ENCODE measurements around the gene CTTN. TPM values are rescaled to one million over a fixed set of nuclear protein-coding genes. Genes with fewer than 3 reads are reported as not detected.
"Not testable (repeated sequence)": the region's sequence is repeated elsewhere in the genome, so short reads cannot be mapped to it uniquely, and the experiment has no call there.

CTTN gene
- total and polyA plus RNA-seq, 5 donors: 67.7 to 117 (median 84.7) TPM

- Histone ChIP-seq H3K27ac (ENCODE audit: low read length) (no peak overlapping the region), H3K9me3 (ENCODE audit: control insufficient read depth, low read length) (no peaks in the 10 kb centered on the region), H3K27me3 (ENCODE audit: control insufficient read depth, insufficient read depth) (no peaks in the 10 kb centered on the region), H3K4me1 (ENCODE audit: control insufficient read depth, insufficient read depth, low read length) (no peaks in the 10 kb centered on the region), H3K4me3 (ENCODE audit: low read length) (no peak overlapping the region)
- ATAC-seq (no peak), DNase-seq (no peak)
- WGBS: 94% methylated on average over 8 of the region's 8 CpGs
- intact Hi-C loops (cut with DNase I): no loop called here
Measured at GRCh38 chr11:70381350-70381749, 17.0 kb upstream of the CTTN start.

DNA sequence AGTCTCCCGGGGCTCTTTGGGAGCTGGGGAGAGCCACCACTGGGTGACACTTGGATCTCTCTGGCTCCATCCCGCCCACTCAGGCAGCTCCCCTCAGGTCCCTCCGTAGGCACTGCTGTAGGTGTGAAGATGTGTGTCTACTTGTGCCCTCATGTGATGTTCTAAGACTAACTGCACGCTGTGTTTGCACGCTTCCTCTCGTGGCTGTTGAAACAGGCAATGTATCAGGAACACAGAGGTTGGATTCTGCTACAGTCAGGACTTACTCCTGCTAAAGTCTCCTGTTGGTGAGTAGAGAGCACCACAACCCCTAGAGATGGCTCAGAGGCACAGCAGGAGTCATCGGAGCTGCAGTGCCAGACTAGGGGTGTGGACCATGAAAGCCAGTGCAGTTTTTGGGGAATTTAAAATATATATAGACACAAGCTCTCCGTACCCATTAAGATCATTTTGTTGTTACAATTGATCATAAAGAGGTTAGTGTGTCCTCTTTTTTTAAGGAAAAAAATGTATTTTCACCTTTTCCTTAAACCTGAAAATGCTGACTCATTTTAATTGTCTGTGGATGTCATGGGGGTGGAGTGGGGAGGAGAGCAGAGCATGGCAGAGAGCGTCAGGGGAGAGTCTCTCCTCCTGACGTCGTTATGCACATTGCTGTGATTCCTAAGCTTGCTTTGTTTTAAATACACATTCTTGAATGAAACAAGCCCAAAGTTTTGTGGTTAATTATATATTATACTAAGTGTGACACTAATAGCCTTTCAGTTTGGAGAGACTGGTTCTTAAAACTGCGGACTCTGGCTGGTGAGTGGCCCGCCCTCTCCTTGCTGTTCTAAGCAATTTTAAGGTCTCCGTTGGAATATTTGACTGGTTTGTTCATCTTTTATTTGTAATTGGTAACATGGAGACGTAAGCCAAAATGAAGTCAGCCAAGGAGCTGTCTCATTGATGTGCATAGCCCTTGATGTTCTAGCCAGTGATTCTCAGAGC lies 16.2 kb upstream of the CTTN start:
- no peaks in the 10 kb centered on the region for H3K4me1 ChIP-seq (ENCODE audit: control insufficient read depth, insufficient read depth, low read length)
- ATAC-seq (no peak), DNase-seq (no peak)
- H3K27me3 ChIP-seq (ENCODE audit: control insufficient read depth, insufficient read depth): no peaks in the 10 kb centered on the region
- H3K9me3 ChIP-seq (ENCODE audit: control insufficient read depth, low read length): no peaks in the 10 kb centered on the region
- H3K27ac ChIP-seq (ENCODE audit: low read length): no peak overlapping the region
- H3K4me3 ChIP-seq (ENCODE audit: low read length): no peak overlapping the region
- WGBS: 80% methylated on average over 15 of the region's 15 CpGs
- intact Hi-C loops (cut with DNase I): no loop called here

DNA sequence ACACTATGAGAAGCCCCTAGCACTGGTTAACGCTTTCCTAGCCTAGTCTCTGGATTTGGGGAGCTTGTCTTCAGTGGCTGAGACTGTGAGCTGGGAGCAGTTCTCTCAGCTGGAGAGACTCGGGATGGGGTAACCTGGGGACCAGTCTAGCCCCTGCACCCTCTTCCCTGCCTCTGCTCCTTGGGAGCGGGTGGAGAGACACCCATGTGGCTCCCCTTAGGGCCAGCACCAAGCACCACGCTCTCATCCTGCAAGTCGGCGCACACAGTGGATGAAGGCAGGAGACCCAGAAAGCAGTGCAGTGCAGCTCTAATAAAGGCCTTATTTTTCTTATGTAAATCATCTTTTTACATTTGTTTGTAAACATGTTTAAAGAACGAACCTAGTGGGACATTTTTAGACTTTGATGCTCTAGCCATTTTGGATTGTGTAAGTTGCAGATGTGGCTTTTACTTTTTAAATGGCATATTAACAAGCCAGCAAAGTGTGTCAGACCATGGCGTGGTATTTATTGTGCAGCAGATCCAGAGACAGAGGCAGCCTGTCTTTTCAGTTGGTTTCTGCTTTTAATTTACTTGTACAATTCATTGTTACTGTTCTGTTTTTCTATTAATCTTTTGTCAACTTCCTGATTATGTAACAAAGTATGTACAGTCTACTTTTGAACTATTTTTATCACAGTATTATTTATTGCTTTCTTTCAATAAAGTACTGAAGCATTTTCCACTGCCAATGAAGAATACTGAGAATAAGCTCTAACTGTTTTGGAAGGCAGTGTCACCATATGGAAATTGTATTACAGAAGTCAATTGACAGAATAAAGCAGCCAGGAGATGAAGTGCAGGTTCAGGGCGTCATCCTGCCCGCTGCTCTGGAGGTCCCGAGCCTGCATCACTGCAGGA lies 14.4 kb upstream of the CTTN start:
- Histone ChIP-seq H3K27me3 (ENCODE audit: control insufficient read depth, insufficient read depth) (no peaks in the 10 kb centered on the region), H3K27ac (ENCODE audit: low read length) (no peak overlapping the region), H3K4me3 (ENCODE audit: low read length) (no peak overlapping the region), H3K9me3 (ENCODE audit: control insufficient read depth, low read length) (no peaks in the 10 kb centered on the region), H3K4me1 (ENCODE audit: control insufficient read depth, insufficient read depth, low read length) (no peaks in the 10 kb centered on the region)
- intact Hi-C loops (cut with DNase I): no loop called here
- DNase-seq: no peak
- WGBS: 86% methylated on average over 11 of the region's 11 CpGs
- peak in 1 of 2 donors; percentile 26 for ATAC-seq

GRCh38 chr11:70384566-70385152 lies 13.7 kb upstream of the CTTN start:
- peak in 1 of 2 donors; percentile 47 for ATAC-seq
- no peaks in the 10 kb centered on the region for H3K9me3 ChIP-seq (ENCODE audit: control insufficient read depth, low read length)
- intact Hi-C loops (cut with DNase I): no loop called here
- DNase-seq: no peak
- no peaks in the 10 kb centered on the region for H3K4me1 ChIP-seq (ENCODE audit: control insufficient read depth, insufficient read depth, low read length)
- H3K27ac ChIP-seq (ENCODE audit: low read length): no peak overlapping the region
- H3K27me3 ChIP-seq (ENCODE audit: control insufficient read depth, insufficient read depth): no peaks in the 10 kb centered on the region
- no peak overlapping the region for H3K4me3 ChIP-seq (ENCODE audit: low read length)
- 88% methylated on average over 18 of the region's 18 CpGs for WGBS

GRCh38 chr11:70387564-70387963 lies 10.8 kb upstream of the CTTN start:
- no peak overlapping the region for H3K27ac ChIP-seq (ENCODE audit: low read length)
- 98% methylated on average over 4 of the region's 4 CpGs for WGBS
- no peak for ATAC-seq
- H3K27me3 ChIP-seq (ENCODE audit: control insufficient read depth, insufficient read depth): no peaks in the 10 kb centered on the region
- no peak overlapping the region for H3K4me3 ChIP-seq (ENCODE audit: low read length)
- intact Hi-C loops (cut with DNase I): no loop called here
- DNase-seq: no peak
- no peaks in the 10 kb centered on the region for H3K4me1 ChIP-seq (ENCODE audit: control insufficient read depth, insufficient read depth, low read length)
- H3K9me3 ChIP-seq (ENCODE audit: control insufficient read depth, low read length): no peaks in the 10 kb centered on the region

DNA sequence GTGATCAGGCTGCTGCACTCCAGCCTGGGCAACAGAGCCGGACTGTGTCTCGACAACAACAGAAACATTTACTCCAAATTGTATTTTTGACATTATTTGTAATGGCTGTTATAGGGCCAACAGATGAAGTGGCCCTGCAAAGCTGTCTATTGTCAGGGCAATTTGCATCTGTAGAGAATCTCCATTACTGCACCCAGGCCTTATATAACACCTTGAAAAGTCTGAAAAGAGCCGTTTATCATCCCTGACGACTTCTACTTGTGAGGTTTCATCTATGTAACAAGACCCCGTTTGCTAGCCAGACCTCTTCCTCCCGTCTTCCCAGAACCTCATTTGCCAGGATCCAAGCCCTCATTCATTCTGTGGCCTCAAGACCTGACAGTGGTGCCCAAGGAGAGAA lies 9.1 kb upstream of the CTTN start:
- Histone ChIP-seq H3K4me3 (ENCODE audit: low read length) (no peak overlapping the region), H3K9me3 (ENCODE audit: control insufficient read depth, low read length) (no peaks in the 10 kb centered on the region), H3K27me3 (ENCODE audit: control insufficient read depth, insufficient read depth) (no peaks in the 10 kb centered on the region), H3K27ac (ENCODE audit: low read length) (no peak overlapping the region), H3K4me1 (ENCODE audit: control insufficient read depth, insufficient read depth, low read length) (no peaks in the 10 kb centered on the region)
- ATAC-seq: no peak
- intact Hi-C loops (cut with DNase I): no loop called here
- no peak for DNase-seq
- 85% methylated on average over 6 of the region's 6 CpGs for WGBS

- H3K9me3 ChIP-seq (ENCODE audit: control insufficient read depth, low read length); H3K27ac ChIP-seq (ENCODE audit: low read length); intact Hi-C loops (cut with DNase I); H3K27me3 ChIP-seq (ENCODE audit: control insufficient read depth, insufficient read depth); DNase-seq; H3K4me1 ChIP-seq (ENCODE audit: control insufficient read depth, insufficient read depth, low read length); ATAC-seq; H3K4me3 ChIP-seq (ENCODE audit: low read length): not testable (repeated sequence)
- 96% methylated on average over 7 of the region's 7 CpGs for whole genome bisulfite sequencing
Measured at GRCh38 chr11:70390882-70391281, 7.4 kb upstream of the CTTN start.

DNA sequence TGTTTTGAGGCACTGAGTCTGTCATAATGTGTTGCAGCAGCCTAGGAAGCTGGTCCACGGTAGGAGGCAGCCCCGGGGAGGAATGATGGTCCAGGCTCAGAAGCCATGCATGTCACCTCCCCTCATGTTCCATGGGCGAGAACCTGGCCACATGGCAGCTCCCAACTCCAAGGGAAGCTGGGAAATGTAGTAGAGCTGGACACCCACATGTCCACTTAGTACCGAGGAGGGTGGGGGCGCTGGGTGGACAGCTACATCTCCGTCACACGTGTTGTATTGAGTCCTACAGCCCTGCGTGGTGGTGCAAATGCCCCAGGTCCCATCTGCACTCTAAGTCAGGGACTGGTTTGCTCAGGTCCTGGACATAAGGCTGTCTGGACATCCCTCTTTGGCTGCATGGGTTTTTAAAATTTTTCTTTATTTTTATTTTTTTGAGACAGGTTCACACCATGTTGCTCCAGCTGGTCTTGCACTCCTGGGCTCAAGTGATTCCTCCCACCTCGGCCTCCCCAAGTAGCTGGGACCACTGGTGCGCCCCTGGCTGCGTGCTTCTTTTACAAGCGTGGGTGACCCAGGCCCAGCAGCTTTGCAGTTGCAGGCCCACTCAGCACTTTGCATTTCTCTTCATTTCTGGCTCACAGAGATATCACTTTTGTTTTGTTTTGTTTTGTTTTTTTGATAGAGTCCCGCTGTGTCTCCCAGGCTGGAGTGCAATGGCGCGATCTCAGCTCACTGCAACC lies 3.9 kb upstream of the CTTN start:
- Histone ChIP-seq H3K27ac (ENCODE audit: low read length) (no peak overlapping the region), H3K9me3 (ENCODE audit: control insufficient read depth, low read length) (no peaks in the 10 kb centered on the region), H3K27me3 (ENCODE audit: control insufficient read depth, insufficient read depth) (no peaks in the 10 kb centered on the region), H3K4me1 (ENCODE audit: control insufficient read depth, insufficient read depth, low read length) (no peaks in the 10 kb centered on the region), H3K4me3 (ENCODE audit: low read length) (no peak overlapping the region)
- ATAC-seq (no peak), DNase-seq (no peak)
- 93% methylated on average over 15 of the region's 15 CpGs for WGBS
- intact Hi-C loops (cut with DNase I): no loop called here

- 43% methylated on average over 18 of the region's 18 CpGs for WGBS
- intact Hi-C loops (cut with DNase I): no loop called here
- peak; percentile 12 to 32 for ATAC-seq
- Histone ChIP-seq H3K4me1 (ENCODE audit: control insufficient read depth, insufficient read depth, low read length) (peaks cover 3% of the 10 kb centered on the region), H3K9me3 (ENCODE audit: control insufficient read depth, low read length) (no peaks in the 10 kb centered on the region), H3K27ac (ENCODE audit: low read length) (no peak overlapping the region), H3K4me3 (ENCODE audit: low read length) (peak overlapping the region; percentile 99), H3K27me3 (ENCODE audit: control insufficient read depth, insufficient read depth) (no peaks in the 10 kb centered on the region)
- no peak for DNase-seq
Measured at GRCh38 chr11:70397336-70397982, 870 bp upstream of the CTTN start.

Data from right cardiac atrium (tissue), 5 donors.